A549 (cell line): ENCODE results near the gene ZBTB47. TPM values are rescaled to one million over a fixed set of nuclear protein-coding genes. Genes with fewer than 3 reads are reported as not detected.

ENCODE experiments used
- ATAC-seq, 2 experiments: fragments of 200-7000 bp in 1 of 2; fragments of >200 bp in 1 of 2; cut with Nextera tagmentation in 1 of 2; cut with Tn5 transposase in 1 of 2; 3 replicates each; pipeline versions ENCODE4 v1.8.0 to v1.9.1; 2018 to 2020; ENCODE audit warnings: mild to moderate bottlenecking in 1 of 2, moderate library complexity in 1 of 2
- CTCF ChIA-PET: fragments of 300-600 bp; sonication (Branson Sonifier 250); formaldehyde crosslinking; extraction: SDS; loops from one replicate; lab custom pipeline; 2021; ENCODE audit warnings: antibody characterized with exemption, inconsistent platforms; lab: Yijun Ruan, JAX
- POLR2A ChIA-PET: fragments of 350-600 bp; formaldehyde crosslinking; extraction: SDS; loops from one replicate; lab custom pipeline; 2021; ENCODE audit warnings: antibody characterized with exemption, inconsistent platforms; lab: Yijun Ruan, JAX
- DNase-seq, 2 experiments: peaks; one replicate each; pipeline versions ENCODE4 v3.0.0 to v3.0.0-alpha.2; 2011 to 2016; ENCODE audit warnings: low read depth in 1 of 2, low spot score in 1 of 2
- FAIRE-seq: peaks from 2 replicates; lab custom pipeline; 2011; peaks lifted over from hg19 to GRCh38; lab: Jason Lieb, UNC
- H3K27ac ChIP-seq, 2 experiments: fragments of >200 bp; sonication (Bioruptor Twin); formaldehyde crosslinking; 3 replicates each; pipeline ENCODE4 v1.5.1; 2016 to 2017
- H3K4me1 ChIP-seq: fragments of >200 bp; sonication (Bioruptor Twin); formaldehyde crosslinking; 3 replicates; pipeline ENCODE4 v1.6.1; 2016
- H3K4me2 ChIP-seq: fragments of >200 bp; sonication (Bioruptor Twin); formaldehyde crosslinking; 3 replicates; pipeline ENCODE4 v1.6.1; 2016
- H3K4me3 ChIP-seq: fragments of >200 bp; sonication (Bioruptor Twin); formaldehyde crosslinking; 3 replicates; pipeline ENCODE4 v1.5.1; 2016
- H3K9me3 ChIP-seq: fragments of >200 bp; sonication (Bioruptor Twin); formaldehyde crosslinking; 3 replicates; pipeline ENCODE4 v1.6.1; 2016
- BCL3 ChIP-seq: fragments of >200 bp; sonication (Bioruptor Twin); formaldehyde crosslinking; IDR thresholded peaks from 3 replicates; pipeline ENCODE4 v1.6.1; 2016
- CBX2 ChIP-seq: fragments of 200-600 bp; sonication (generic); IDR thresholded peaks from 2 replicates; pipeline ENCODE4 v1.6.1; 2016; ENCODE audit warnings: low read depth, mild to moderate bottlenecking, borderline replicate concordance
- CBX8 ChIP-seq: fragments of 200-600 bp; sonication (generic); IDR thresholded peaks from 2 replicates; pipeline ENCODE4 v1.6.1; 2016
- EHF ChIP-seq: fragments of 250-450 bp; sonication (Bioruptor Pico); IDR thresholded peaks from 2 replicates; pipeline ENCODE4 v1.5.0; 2020; ENCODE audit warnings: mild to moderate bottlenecking
- EP300 ChIP-seq, 2 experiments: fragments of >200 bp; sonication (Bioruptor Twin); formaldehyde crosslinking; IDR thresholded peaks; 2 replicates in 1 of 2; 3 replicates in 1 of 2; pipeline ENCODE4 v1.6.1; 2016 to 2017
- HOXB13 ChIP-seq: fragments of 250-450 bp; sonication (Bioruptor Pico); IDR thresholded peaks from 2 replicates; pipeline ENCODE4 v1.5.0; 2020; ENCODE audit warnings: low read depth, mild to moderate bottlenecking, moderate library complexity
- JUNB ChIP-seq: fragments of >200 bp; sonication (Bioruptor Twin); formaldehyde crosslinking; IDR thresholded peaks from 2 replicates; pipeline ENCODE4 v1.6.1; 2016
- KDM1A ChIP-seq: fragments of 200-600 bp; sonication (generic); IDR thresholded peaks from 2 replicates; pipeline ENCODE4 v1.6.1; 2016; ENCODE audit warnings: low read depth, mild to moderate bottlenecking
- KDM5A ChIP-seq: fragments of 200-600 bp; sonication (generic); IDR thresholded peaks from 2 replicates; pipeline ENCODE4 v1.6.1; 2016; ENCODE audit warnings: antibody characterized with exemption, mild to moderate bottlenecking
- MAFK ChIP-seq: fragments of 450-650 bp; IDR thresholded peaks from 2 replicates; pipeline ENCODE4 v1.6.1; 2014; ENCODE audit not compliant: partially characterized antibody
- MAZ ChIP-seq: fragments of 150-350 bp; IDR thresholded peaks from 2 replicates; pipeline ENCODE4 v1.6.1; 2014; ENCODE audit warnings: antibody characterized with exemption, low read depth, low read length, borderline replicate concordance
- NPAS2 ChIP-seq: fragments of 250-450 bp; sonication (Bioruptor Pico); IDR thresholded peaks from 2 replicates; pipeline ENCODE4 v1.8.0; 2022; ENCODE audit warnings: mild to moderate bottlenecking, moderate library complexity, borderline replicate concordance
- POLR2A ChIP-seq: IDR thresholded peaks from 2 replicates; pipeline ENCODE4 v1.6.1; 2012; ENCODE audit warnings: mild to moderate bottlenecking, low read length
- POLR2AphosphoS2 ChIP-seq: conservative IDR thresholded peaks from 2 replicates; pipeline ENCODE4 v1.6.1; 2012; ENCODE audit warnings: low read length, improper control_type of control experiment, inconsistent platforms
- RCOR1 ChIP-seq: fragments of 150-350 bp; IDR thresholded peaks from 2 replicates; pipeline ENCODE4 v1.6.1; 2014; ENCODE audit warnings: antibody characterized with exemption, low read length, low read depth
- REST ChIP-seq: fragments of 200-600 bp; sonication (generic); IDR thresholded peaks from 2 replicates; pipeline ENCODE4 v1.6.1; 2016; ENCODE audit warnings: antibody characterized with exemption, mild to moderate bottlenecking, moderate library complexity
- RFX5 ChIP-seq: fragments of 450-650 bp; IDR thresholded peaks from 2 replicates; pipeline ENCODE4 v1.7.1; 2014; ENCODE audit warnings: antibody characterized with exemption, mild to moderate bottlenecking, moderate library complexity
- SREBF2 ChIP-seq: fragments of 450-650 bp; IDR thresholded peaks from 2 replicates; pipeline ENCODE4 v1.6.1; 2014; ENCODE audit warnings: mild to moderate bottlenecking, moderate library complexity
- TFCP2L1 ChIP-seq: fragments of 250-450 bp; sonication (Bioruptor Pico); IDR thresholded peaks from 2 replicates; pipeline ENCODE4 v1.5.0; 2021; ENCODE audit warnings: mild to moderate bottlenecking
- TP53 ChIP-seq: fragments of 250-450 bp; sonication (Bioruptor Pico); IDR thresholded peaks from 2 replicates; pipeline ENCODE4 v1.5.0; 2021; ENCODE audit warnings: mild to moderate bottlenecking, moderate library complexity
- ZFP36 ChIP-seq: fragments of 450-650 bp; IDR thresholded peaks from 2 replicates; pipeline ENCODE4 v1.6.1; 2014; ENCODE audit warnings: borderline replicate concordance; ENCODE audit not compliant: partially characterized antibody
- ZNF302 ChIP-seq: fragments of 250-450 bp; sonication (Bioruptor Pico); IDR thresholded peaks from 2 replicates; pipeline ENCODE4 v1.9.0; 2021; ENCODE audit warnings: inconsistent platforms, mild to moderate bottlenecking, moderate library complexity
- ZSCAN20 ChIP-seq: fragments of 250-450 bp; sonication (Bioruptor Pico); IDR thresholded peaks from 2 replicates; pipeline ENCODE4 v1.8.0; 2022; ENCODE audit warnings: mild to moderate bottlenecking, moderate library complexity
- WGBS: methylation state at CpG from one replicate; pipeline ENCODE4 v1.1.6; 2017; ENCODE audit errors: missing lambda C conversion rate; 5-methylcytosine and 5-hydroxymethylcytosine counted together
- polyA plus RNA-seq, 4 experiments: library from polyadenylated mRNA; depleted of rRNA in 3 of 4; stranded (reverse); fragments of >200 nt; fragmentation: RNase III in 1 of 4; extraction: RNeasy Plus Mini Kit Qiagen cat#74134 plus additional on column Dnase treatment in 1 of 4; gene quantifications; 2 replicates in 3 of 4; 3 replicates in 1 of 4; pipeline ENCODE4 v1.2.3, GENCODE V29; 2011 to 2017
- TF ChIP-seq, protein P1 (sequence below): IDR thresholded peaks from 2 replicates; pipeline ENCODE4 v1.6.1; 2012

Gene ZBTB47
- polyA plus RNA-seq, 2 of the 4 experiments (the other 2 are of a cell fraction), result 2.5 to 6.8 TPM

GRCh38 chr3:42670670-42671069, 17.2 kb downstream of the ZBTB47 start:
- no peak overlapping the region for H3K27ac ChIP-seq
- ChIA-PET CTCF (no interaction called here), POLR2A (no interaction called here)
- FAIRE-seq, result no peak
- no peak overlapping the region for H3K4me2 ChIP-seq
- no peak for ATAC-seq
- 20% methylated on average over 1 of the region's 1 CpG for WGBS
- H3K4me3 ChIP-seq, result no peak overlapping the region
- peaks cover 4% of the 10 kb centered on the region; the same call in 1 of the 3 replicates for H3K9me3 ChIP-seq
- TF ChIP-seq BCL3, result no peak
- TF ChIP-seq RCOR1, result no peak
- TF ChIP-seq REST, result no peak
- no peak for TF ChIP-seq TFCP2L1 (CRISPR knock-in tag)
- DNase-seq, result no peak
- H3K4me1 ChIP-seq, result no peaks in the 10 kb centered on the region

DNA sequence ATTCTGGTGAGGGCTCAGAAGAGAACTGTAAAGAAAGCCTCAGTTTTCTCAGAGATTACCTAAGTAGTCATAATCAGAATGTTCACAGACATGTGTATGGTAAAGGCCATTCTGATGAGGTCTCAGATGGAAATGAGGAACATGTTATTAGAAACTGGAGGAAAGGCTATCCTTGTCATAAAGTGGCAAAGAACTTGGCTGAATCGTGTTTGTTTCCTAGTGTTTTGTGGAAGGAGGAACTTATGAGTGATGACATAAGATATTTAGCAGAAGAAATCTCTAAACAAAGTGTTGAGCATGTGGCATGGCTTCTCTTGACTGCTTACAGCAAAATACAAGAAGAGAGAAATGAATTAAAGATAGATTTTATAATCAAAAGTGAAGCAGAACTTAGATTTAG, 19.0 kb downstream of the ZBTB47 start:
- no peak for ATAC-seq
- no peak for TF ChIP-seq CBX8
- TF ChIP-seq SREBF2, result no peak
- no peak for TF ChIP-seq TP53
- TF ChIP-seq CBX2, result no peak
- TF ChIP-seq KDM5A, result no peak
- WGBS, result 0% methylated on average over 1 of the region's 1 CpG
- Histone ChIP-seq H3K4me1 (no peaks in the 10 kb centered on the region), H3K9me3 (peaks cover 10% of the 10 kb centered on the region; the same call in 2 of the 3 replicates), H3K4me2 (no peak overlapping the region), H3K4me3 (no peak overlapping the region), H3K27ac (no peak overlapping the region)
- ChIA-PET CTCF (interaction anchor here (0.7 kb wide), 1 partner anchor 8 kb away, joined by 3 read pairs; no protein-coding TSS in a partner anchor), POLR2A (no interaction called here)
- DNase-seq, result no peak
- no peak for FAIRE-seq

DNA sequence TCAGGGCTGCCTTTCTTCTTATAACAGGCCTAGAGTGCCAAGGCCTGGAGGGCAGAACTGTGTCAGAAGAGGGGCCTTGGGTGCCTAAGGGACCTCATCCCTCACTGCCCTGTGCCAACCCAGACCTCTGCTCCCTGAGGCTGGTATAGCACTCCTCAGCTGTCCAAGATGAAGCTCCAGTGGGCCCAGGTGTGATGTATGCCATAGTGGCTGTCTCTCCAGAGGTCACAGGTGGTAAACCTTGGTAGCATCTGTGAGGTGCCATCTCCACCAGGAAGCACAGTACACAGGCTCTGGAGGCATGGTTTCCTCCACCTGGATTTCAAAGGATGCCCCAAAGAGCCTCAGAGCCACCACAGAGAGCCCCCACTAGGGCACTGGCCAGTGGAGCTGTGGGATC, 19.6 kb downstream of the ZBTB47 start:
- Histone ChIP-seq H3K4me1 (no peaks in the 10 kb centered on the region), H3K9me3 (peaks cover 10% of the 10 kb centered on the region; the same call in 2 of the 3 replicates), H3K4me2 (no peak overlapping the region), H3K4me3 (no peak overlapping the region), H3K27ac (no peak overlapping the region)
- no peak for ATAC-seq
- ChIA-PET POLR2A (no interaction called here), CTCF (no interaction called here)
- DNase-seq, result no peak
- TF ChIP-seq ZFP36 (no peak), JUNB (no peak), EP300 (IDR thresholded peaks at IDR 0.05) (no peak), KDM5A (no peak), MAZ (no peak), POLR2AphosphoS2 (no peak), MAFK (no peak), NPAS2 (CRISPR knock-in tag) (no peak), POLR2A (no peak), ZSCAN20 (no peak), ZNF302 (no peak), RFX5 (no peak), HOXB13 (CRISPR knock-in tag) (no peak), EHF (no peak), KDM1A (no peak)
- TF ChIP-seq, protein P1, sequence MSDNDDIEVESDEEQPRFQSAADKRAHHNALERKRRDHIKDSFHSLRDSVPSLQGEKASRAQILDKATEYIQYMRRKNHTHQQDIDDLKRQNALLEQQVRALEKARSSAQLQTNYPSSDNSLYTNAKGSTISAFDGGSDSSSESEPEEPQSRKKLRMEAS, result no peak
- TF ChIP-seq, all 56 proteins: peak for 0
- FAIRE-seq, result no peak
